Fibroblast of lung (primary cell): ENCODE measurements around the gene STK36. TPM values are rescaled to one million over a fixed set of nuclear protein-coding genes. Genes with fewer than 3 reads are reported as not detected.

Experiments
- DNase-seq, 2 donors: peaks; one replicate each; pipeline versions ENCODE4 v3.0.0 to v3.0.0-alpha.2; 2010; ENCODE audit warnings: low read depth in 2 of 2
- H2AFZ ChIP-seq: 2 replicates; pipeline ENCODE4 v1.5.1; 2012; ENCODE audit warnings: low read length, control low read depth, inconsistent platforms
- H3K27ac ChIP-seq: 2 replicates; pipeline ENCODE4 v1.5.1; 2011; ENCODE audit warnings: low read length, control low read depth; ENCODE audit not compliant: insufficient read depth
- H3K27me3 ChIP-seq: 2 replicates; pipeline ENCODE4 v1.5.1; 2011; ENCODE audit warnings: mild to moderate bottlenecking, low read length; ENCODE audit not compliant: control insufficient read depth, insufficient read depth
- H3K36me3 ChIP-seq: 2 replicates; pipeline ENCODE4 v1.5.1; 2011; ENCODE audit warnings: low read length; ENCODE audit not compliant: control insufficient read depth, insufficient read depth
- H3K4me1 ChIP-seq: 2 replicates; pipeline ENCODE4 v1.5.1; 2011; ENCODE audit warnings: low read length; ENCODE audit not compliant: control insufficient read depth, insufficient read depth; ENCODE audit errors: extremely low read depth
- H3K4me2 ChIP-seq: 2 replicates; pipeline ENCODE4 v1.5.1; 2011; ENCODE audit warnings: low read length, control low read depth; ENCODE audit not compliant: insufficient read depth; ENCODE audit errors: extremely low read depth
- H3K4me3 ChIP-seq, 4 experiments: fragments of 200-600 bp in 1 of 4; sonication (generic) in 1 of 4; replicated peaks in 1 of 4; 2 replicates each; pipeline ENCODE4 v1.5.1; 2011 to 2016; ENCODE audit warnings: low read length in 4 of 4, low read depth in 3 of 4, mild to moderate bottlenecking in 3 of 4, control low read depth in 2 of 4, inconsistent platforms in 1 of 4, mixed read lengths in 1 of 4; ENCODE audit not compliant: insufficient read depth in 1 of 4; ENCODE audit errors: control extremely low read depth in 1 of 4
- H3K79me2 ChIP-seq: 2 replicates; pipeline ENCODE4 v1.5.1; 2012; ENCODE audit warnings: mild to moderate bottlenecking, low read length, inconsistent platforms; ENCODE audit not compliant: control insufficient read depth, insufficient read depth
- H3K9ac ChIP-seq: 2 replicates; pipeline ENCODE4 v1.5.1; 2011; ENCODE audit warnings: mild to moderate bottlenecking, low read length, control low read depth; ENCODE audit not compliant: insufficient read depth
- H3K9me3 ChIP-seq: 2 replicates; pipeline ENCODE4 v1.5.1; 2012; ENCODE audit warnings: low read depth, low read length; ENCODE audit not compliant: control insufficient read depth, insufficient read depth
- H4K20me1 ChIP-seq: 2 replicates; pipeline ENCODE4 v1.5.1; 2011; ENCODE audit warnings: low read length; ENCODE audit not compliant: control insufficient read depth, insufficient read depth; ENCODE audit errors: extremely low read depth
- EZH2 ChIP-seq: IDR thresholded peaks from 2 replicates; pipeline ENCODE4 v1.5.1; 2012; ENCODE audit warnings: low read length, control low read depth, mild to moderate bottlenecking; ENCODE audit errors: missing control alignments
- polyA plus RNA-seq, 2 donors: library from polyadenylated mRNA; depleted of rRNA in 1 of 2; stranded (reverse) in 1 of 2; unstranded in 1 of 2; fragments of >200 nt; gene quantifications; 2 replicates each; pipeline ENCODE4 v1.2.1, GENCODE V29; 2011 to 2012; ENCODE audit warnings: missing spikeins in 1 of 2
- total RNA-seq: library from RNA; depleted of rRNA; stranded (reverse); fragments of >200 nt; gene quantifications from 2 replicates; pipeline ENCODE4 v1.2.1, GENCODE V29; 2014
- TF ChIP-seq, protein P1 (sequence below), 2 donors: IDR thresholded peaks in 1 of 2; conservative IDR thresholded peaks in 1 of 2; 1 replicate in 1 of 2; 2 replicates in 1 of 2; pipeline ENCODE4 v1.5.1; 2011 to 2012; ENCODE audit warnings: low read length in 2 of 2, control low read depth in 1 of 2, inconsistent platforms in 1 of 2, low read depth in 1 of 2, mild to moderate bottlenecking in 1 of 2

STK36 gene
- total and polyA plus RNA-seq, 2 donors (not counting 1 experiment from before 2014, with no cell fraction given), result 21.4 to 36.0 TPM

- no peak overlapping the region for H3K4me3 ChIP-seq
- no peak overlapping the region for H3K27ac ChIP-seq
- H3K79me2 ChIP-seq, result peaks cover 22% of the 10 kb centered on the region
- H3K9me3 ChIP-seq, result no peaks in the 10 kb centered on the region
- peaks cover 4% of the 10 kb centered on the region for H3K4me1 ChIP-seq
- H4K20me1 ChIP-seq, result no peaks in the 10 kb centered on the region
- H3K9ac ChIP-seq, result no peak overlapping the region
- no peaks in the 10 kb centered on the region for H3K36me3 ChIP-seq
- no peak overlapping the region for H2AFZ ChIP-seq
- TF ChIP-seq, protein P1, sequence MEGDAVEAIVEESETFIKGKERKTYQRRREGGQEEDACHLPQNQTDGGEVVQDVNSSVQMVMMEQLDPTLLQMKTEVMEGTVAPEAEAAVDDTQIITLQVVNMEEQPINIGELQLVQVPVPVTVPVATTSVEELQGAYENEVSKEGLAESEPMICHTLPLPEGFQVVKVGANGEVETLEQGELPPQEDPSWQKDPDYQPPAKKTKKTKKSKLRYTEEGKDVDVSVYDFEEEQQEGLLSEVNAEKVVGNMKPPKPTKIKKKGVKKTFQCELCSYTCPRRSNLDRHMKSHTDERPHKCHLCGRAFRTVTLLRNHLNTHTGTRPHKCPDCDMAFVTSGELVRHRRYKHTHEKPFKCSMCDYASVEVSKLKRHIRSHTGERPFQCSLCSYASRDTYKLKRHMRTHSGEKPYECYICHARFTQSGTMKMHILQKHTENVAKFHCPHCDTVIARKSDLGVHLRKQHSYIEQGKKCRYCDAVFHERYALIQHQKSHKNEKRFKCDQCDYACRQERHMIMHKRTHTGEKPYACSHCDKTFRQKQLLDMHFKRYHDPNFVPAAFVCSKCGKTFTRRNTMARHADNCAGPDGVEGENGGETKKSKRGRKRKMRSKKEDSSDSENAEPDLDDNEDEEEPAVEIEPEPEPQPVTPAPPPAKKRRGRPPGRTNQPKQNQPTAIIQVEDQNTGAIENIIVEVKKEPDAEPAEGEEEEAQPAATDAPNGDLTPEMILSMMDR (conservative IDR thresholded peaks at IDR 0.05 in 1 of 2, IDR thresholded peaks at IDR 0.05 in 1 of 2; ENCODE audit: low read depth in 1 of 2, low read length in 2 of 2), result no peak
- no peak for TF ChIP-seq EZH2
- no peaks in the 10 kb centered on the region for H3K27me3 ChIP-seq
- H3K4me2 ChIP-seq, result no peak overlapping the region
- DNase-seq, result no peak
These were observed 47.6 kb downstream of the STK36 start for GRCh38 chr2:218719457-218719856.

DNA sequence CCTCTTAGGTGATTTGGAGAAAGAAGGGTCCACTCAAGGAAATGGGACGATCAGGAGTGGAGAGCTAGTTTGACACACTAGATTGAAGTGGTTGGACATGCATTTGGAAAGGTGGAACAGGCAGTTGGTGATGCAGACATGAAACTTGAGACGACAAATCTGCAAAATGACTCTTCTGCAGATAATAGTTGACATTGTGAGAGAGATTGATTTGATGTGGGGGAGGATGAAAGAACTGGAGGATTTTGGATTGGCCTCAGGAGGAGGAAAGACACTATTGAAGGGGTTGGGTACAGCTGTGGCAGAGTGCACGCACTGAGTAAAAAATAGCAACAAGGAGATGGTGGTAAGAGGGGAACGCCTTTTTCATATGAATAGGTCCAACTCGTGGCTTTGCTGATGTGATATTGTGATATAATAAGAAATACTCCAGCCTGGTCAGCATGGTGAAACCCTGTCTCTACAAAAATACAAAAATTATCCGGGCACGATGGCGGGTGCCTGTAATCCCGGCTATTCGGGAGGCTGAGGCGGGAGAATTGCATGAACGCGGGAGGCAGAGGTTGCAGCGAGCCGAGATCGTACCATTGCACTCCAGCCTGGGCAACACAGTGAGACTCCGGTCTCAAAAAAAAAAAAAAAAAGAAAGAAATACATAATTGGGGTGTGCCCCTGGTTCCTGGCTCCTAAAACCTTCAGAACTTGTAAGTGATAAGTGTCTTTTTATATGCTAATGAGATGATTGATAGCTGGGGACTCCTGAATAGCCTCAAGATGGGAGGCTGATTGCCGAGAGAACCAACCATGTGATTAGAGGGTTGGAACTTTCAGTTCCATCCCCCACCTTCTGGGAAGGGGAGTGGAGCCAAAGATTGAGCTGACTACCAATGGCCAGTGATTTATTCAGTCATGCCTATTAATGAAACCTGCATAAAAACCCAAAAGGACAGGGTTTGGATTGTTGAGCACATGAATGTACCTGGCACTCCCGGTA, 48.5 kb downstream of the STK36 start:
- Histone ChIP-seq H3K4me1 (peaks cover 4% of the 10 kb centered on the region), H3K4me2 (no peak overlapping the region), H3K4me3 (no peak overlapping the region), H3K27ac (no peak overlapping the region), H4K20me1 (no peaks in the 10 kb centered on the region), H3K9me3 (no peaks in the 10 kb centered on the region), H3K79me2 (peaks cover 20% of the 10 kb centered on the region), H3K9ac (no peak overlapping the region), H2AFZ (no peak overlapping the region), H3K27me3 (no peaks in the 10 kb centered on the region), H3K36me3 (no peaks in the 10 kb centered on the region)
- TF ChIP-seq, protein P1 (conservative IDR thresholded peaks at IDR 0.05 in 1 of 2, IDR thresholded peaks at IDR 0.05 in 1 of 2; ENCODE audit: low read depth in 1 of 2, low read length in 2 of 2), result no peak
- TF ChIP-seq EZH2, result no peak
- DNase-seq, result no peak

DNA sequence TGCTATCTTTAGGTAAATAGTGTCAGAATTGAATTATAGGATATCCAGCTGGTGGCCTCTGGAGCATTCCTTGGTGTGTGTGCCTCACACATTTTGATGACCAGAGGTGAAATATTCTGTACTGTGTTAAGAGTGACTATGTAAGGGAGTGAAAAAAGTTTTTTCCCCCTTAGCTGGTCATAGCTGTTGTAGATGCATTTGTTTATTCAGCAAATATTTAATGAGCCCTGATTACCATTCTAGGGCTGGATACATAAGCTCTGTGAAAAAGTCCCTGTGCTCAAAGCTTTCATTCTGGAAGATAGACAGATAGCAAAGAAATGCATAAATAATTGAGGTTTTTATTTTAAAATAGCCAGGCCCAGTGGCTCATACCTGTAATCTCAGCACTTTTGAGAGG, 49.6 kb downstream of the STK36 start:
- Histone ChIP-seq H3K27ac (no peak overlapping the region), H4K20me1 (no peaks in the 10 kb centered on the region)

More for the DNA sequence above, 49.6 kb downstream of the STK36 start:
- Histone ChIP-seq H3K4me1 (peaks cover 3% of the 10 kb centered on the region), H3K9ac (no peak overlapping the region), H3K9me3 (no peaks in the 10 kb centered on the region), H3K4me3 (no peak overlapping the region), H3K27me3 (no peaks in the 10 kb centered on the region), H3K79me2 (peaks cover 18% of the 10 kb centered on the region), H3K36me3 (no peaks in the 10 kb centered on the region), H2AFZ (no peak overlapping the region), H3K4me2 (no peak overlapping the region)
- DNase-seq, result no peak
- TF ChIP-seq EZH2, result no peak
- TF ChIP-seq, protein P1 (conservative IDR thresholded peaks at IDR 0.05 in 1 of 2, IDR thresholded peaks at IDR 0.05 in 1 of 2; ENCODE audit: low read depth in 1 of 2, low read length in 2 of 2), result no peak
